Tibial nerve (tissue), 4 donors: ENCODE measurements around the gene XCR1. TPM values are rescaled to one million over a fixed set of nuclear protein-coding genes. Genes with fewer than 3 reads are reported as not detected.

Source experiments
- DNase-seq, 2 donors: peaks; one replicate each; pipeline ENCODE4 v3.0.0-alpha.2; 2019; ENCODE audit warnings: low spot score in 2 of 2
- H3K27ac ChIP-seq, 4 donors: fragments of 200-600 bp; sonication (generic) in 3 of 4; one replicate each; pipeline ENCODE4 v1.5.1; 2017 to 2019; ENCODE audit warnings: mild to moderate bottlenecking in 1 of 4
- H3K27me3 ChIP-seq, 2 donors: fragments of 200-600 bp; sonication (generic) in 1 of 2; one replicate each; pipeline versions ENCODE4 v1.5.1 to v1.6.0; 2017 to 2019
- H3K36me3 ChIP-seq, 3 donors: fragments of 200-600 bp; sonication (generic); one replicate each; pipeline ENCODE4 v1.5.1; 2018 to 2019
- H3K4me1 ChIP-seq, 4 donors: fragments of 200-600 bp; sonication (generic) in 3 of 4; one replicate each; pipeline ENCODE4 v1.5.1; 2017 to 2019
- H3K4me3 ChIP-seq, 4 donors: fragments of 200-600 bp; sonication (generic) in 3 of 4; one replicate each; pipeline ENCODE4 v1.5.1; 2017 to 2019; ENCODE audit warnings: mild to moderate bottlenecking in 1 of 4, moderate library complexity in 1 of 4
- H3K9me3 ChIP-seq, 4 donors: fragments of 200-600 bp; sonication (generic) in 3 of 4; one replicate each; pipeline ENCODE4 v1.5.1; 2017 to 2019
- EP300 ChIP-seq, 2 donors: sonication (generic); formaldehyde crosslinking; IDR thresholded peaks; one replicate each; pipeline ENCODE4 v1.6.1; 2017; ENCODE audit warnings: antibody characterized with exemption in 2 of 2, mild to moderate bottlenecking in 1 of 2
- POLR2A ChIP-seq, 2 donors: fragments of 450-650 bp; IDR thresholded peaks; one replicate each; pipeline ENCODE4 v1.6.1; 2017; ENCODE audit warnings: antibody characterized with exemption in 2 of 2, mild to moderate bottlenecking in 2 of 2, moderate library complexity in 2 of 2
- WGBS, 2 donors: methylation state at CpG; one replicate each; pipeline ENCODE4 v1.1.5; 2018; 5-methylcytosine and 5-hydroxymethylcytosine counted together
- total RNA-seq, 4 donors: library from RNA; depleted of rRNA; stranded (reverse); fragments of >200 nt; gene quantifications; one replicate each; pipeline ENCODE4 v1.1.0, GENCODE V29; 2016
- TF ChIP-seq, protein P1 (sequence below), 5 experiments: fragments of 200-600 bp in 3 of 5; fragments of 450-650 bp in 2 of 5; sonication (generic) in 3 of 5; IDR thresholded peaks; one replicate each; pipeline ENCODE4 v1.5.1; 2016 to 2019; ENCODE audit warnings: antibody characterized with exemption in 5 of 5, mild to moderate bottlenecking in 3 of 5, moderate library complexity in 2 of 5

The XCR1 gene
- total RNA-seq, 4 donors from 2014 or later, result not detected

DNA sequence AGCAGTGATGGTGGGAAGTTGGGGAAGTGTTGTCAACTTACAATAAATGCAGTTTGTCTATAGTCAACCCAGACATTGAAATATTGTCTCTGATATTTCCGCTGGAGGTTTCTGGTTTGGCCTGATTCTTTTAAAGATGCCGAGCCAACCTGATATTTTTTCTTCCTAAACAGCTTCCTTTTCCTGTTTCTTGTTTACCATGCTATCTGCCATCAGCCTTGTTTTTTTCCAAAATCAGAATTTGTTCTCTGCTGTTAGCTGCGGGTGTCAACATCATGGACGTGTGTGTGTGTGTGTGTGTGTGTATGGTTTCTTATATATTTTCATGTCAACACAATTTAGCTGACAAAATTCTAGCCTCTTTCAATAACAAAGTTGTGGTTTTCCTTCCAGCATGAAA, 41.2 kb upstream of the XCR1 start:
- TF ChIP-seq, protein P1, sequence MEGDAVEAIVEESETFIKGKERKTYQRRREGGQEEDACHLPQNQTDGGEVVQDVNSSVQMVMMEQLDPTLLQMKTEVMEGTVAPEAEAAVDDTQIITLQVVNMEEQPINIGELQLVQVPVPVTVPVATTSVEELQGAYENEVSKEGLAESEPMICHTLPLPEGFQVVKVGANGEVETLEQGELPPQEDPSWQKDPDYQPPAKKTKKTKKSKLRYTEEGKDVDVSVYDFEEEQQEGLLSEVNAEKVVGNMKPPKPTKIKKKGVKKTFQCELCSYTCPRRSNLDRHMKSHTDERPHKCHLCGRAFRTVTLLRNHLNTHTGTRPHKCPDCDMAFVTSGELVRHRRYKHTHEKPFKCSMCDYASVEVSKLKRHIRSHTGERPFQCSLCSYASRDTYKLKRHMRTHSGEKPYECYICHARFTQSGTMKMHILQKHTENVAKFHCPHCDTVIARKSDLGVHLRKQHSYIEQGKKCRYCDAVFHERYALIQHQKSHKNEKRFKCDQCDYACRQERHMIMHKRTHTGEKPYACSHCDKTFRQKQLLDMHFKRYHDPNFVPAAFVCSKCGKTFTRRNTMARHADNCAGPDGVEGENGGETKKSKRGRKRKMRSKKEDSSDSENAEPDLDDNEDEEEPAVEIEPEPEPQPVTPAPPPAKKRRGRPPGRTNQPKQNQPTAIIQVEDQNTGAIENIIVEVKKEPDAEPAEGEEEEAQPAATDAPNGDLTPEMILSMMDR (IDR thresholded peaks at IDR 0.05), result no peak
- TF ChIP-seq EP300 (IDR thresholded peaks at IDR 0.05) (no peak), POLR2A (IDR thresholded peaks at IDR 0.05) (no peak)
- Histone ChIP-seq H3K4me1 (peaks cover 0 to under 1% (median 0%) of the 10 kb centered on the region in 4 donors), H3K9me3 (no peaks in the 10 kb centered on the region), H3K4me3 (no peak overlapping the region), H3K27me3 (no peaks in the 10 kb centered on the region), H3K27ac (no peak overlapping the region), H3K36me3 (no peaks in the 10 kb centered on the region)
- DNase-seq, result no peak
- WGBS, 2 donors, result 71 to 77% methylated on average over 4 of the region's 4 CpGs

DNA sequence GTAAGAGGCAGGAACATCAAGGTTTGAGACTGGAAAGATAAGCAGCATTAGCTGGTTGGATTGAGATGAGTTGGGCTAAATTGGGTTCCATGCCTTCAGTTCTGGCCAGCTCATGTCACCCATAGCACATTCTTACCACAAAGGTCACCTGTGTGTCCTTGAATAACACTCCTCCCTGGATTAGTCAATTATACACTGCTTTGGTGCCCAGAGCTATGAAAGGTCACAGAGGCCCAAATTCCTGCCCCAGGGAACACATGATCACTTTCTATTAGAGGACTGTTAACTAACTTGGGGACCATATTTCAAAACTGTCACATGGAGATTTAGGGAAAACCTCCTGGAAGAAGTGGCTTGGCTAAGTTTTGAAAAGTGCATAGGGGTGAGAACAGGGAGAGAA, 40.1 kb upstream of the XCR1 start:
- DNase-seq, result no peak

DNA sequence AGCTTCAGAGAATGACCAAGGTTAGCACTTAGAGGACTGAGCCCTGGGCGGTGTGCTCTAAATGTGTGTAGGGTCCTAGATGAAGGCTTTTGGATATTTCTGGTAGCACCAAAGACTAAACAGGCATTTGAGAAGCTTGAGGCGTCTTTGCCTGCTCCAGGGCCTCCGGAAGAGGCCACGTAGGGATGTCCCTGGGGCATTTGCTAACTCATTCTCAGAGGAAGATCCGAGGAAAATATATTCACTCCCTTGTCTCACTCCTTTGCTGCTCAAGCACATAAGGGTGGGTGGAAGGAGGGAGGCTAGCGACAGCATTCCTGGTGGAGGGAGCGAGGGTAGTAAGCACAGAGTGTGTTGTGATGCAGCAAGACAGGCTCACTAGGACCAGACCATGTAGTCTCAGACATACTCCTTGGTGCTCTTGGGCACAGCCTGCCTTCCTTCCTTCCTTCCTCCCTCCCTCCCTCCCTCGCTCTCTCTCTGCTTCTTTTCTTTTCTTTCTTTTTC, 38.5 kb upstream of the XCR1 start:
- WGBS, 2 donors, result 56 to 67% methylated on average over 8 of the region's 8 CpGs
- peaks cover 0 to 11% (median 0%) of the 10 kb centered on the region in 4 donors for H3K4me1 ChIP-seq
- H3K4me3 ChIP-seq, result no peak overlapping the region
- no peak overlapping the region for H3K27ac ChIP-seq
- no peaks in the 10 kb centered on the region for H3K9me3 ChIP-seq
- H3K27me3 ChIP-seq, result no peaks in the 10 kb centered on the region
- H3K36me3 ChIP-seq, result no peaks in the 10 kb centered on the region
- TF ChIP-seq EP300 (IDR thresholded peaks at IDR 0.05) (no peak), POLR2A (IDR thresholded peaks at IDR 0.05) (no peak)
- TF ChIP-seq, protein P1 (IDR thresholded peaks at IDR 0.05), result no peak
- DNase-seq, result no peak

More for the DNA sequence above, 40.1 kb upstream of the XCR1 start:
- no peaks in the 10 kb centered on the region for H3K36me3 ChIP-seq
- H3K4me1 ChIP-seq, result peaks cover 0 to 11% (median 0%) of the 10 kb centered on the region in 4 donors
- TF ChIP-seq, protein P1 (IDR thresholded peaks at IDR 0.05), result no peak
- TF ChIP-seq POLR2A (IDR thresholded peaks at IDR 0.05) (no peak), EP300 (IDR thresholded peaks at IDR 0.05) (no peak)
- no peaks in the 10 kb centered on the region for H3K9me3 ChIP-seq
- H3K4me3 ChIP-seq, result no peak overlapping the region
- no peaks in the 10 kb centered on the region for H3K27me3 ChIP-seq
- H3K27ac ChIP-seq, result no peak overlapping the region

DNA sequence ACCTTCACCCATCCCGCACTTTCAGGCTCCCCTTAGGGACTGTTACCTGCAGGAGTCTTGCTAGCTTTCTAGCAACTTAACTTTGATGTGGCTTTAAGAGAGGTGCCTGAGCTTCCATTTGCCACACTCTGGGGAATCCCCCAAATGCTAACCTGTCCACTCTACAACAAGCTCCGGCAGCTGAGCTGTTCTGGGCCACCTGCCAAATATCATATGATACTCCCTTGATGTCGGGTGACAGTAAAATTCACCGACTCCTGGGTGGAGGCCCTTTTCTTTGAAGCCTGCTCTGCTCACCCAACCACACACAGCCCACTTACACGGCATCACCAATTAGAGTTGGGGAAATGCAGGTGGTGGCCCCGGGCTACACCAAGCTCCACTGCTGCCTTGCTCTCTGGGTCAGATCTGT, 38.0 kb upstream of the XCR1 start:
- H3K4me3 ChIP-seq, result no peak overlapping the region
- no peaks in the 10 kb centered on the region for H3K9me3 ChIP-seq
- WGBS, 2 donors, result 34 to 42% methylated on average over 6 of the region's 6 CpGs
- TF ChIP-seq EP300 (IDR thresholded peaks at IDR 0.05), result no peak
- TF ChIP-seq POLR2A (IDR thresholded peaks at IDR 0.05), result no peak
- TF ChIP-seq, protein P1 (IDR thresholded peaks at IDR 0.05), result no peak
- no peaks in the 10 kb centered on the region for H3K36me3 ChIP-seq
- DNase-seq, result no peak
- H3K27ac ChIP-seq, result no peak overlapping the region
- no peaks in the 10 kb centered on the region for H3K27me3 ChIP-seq
- peaks cover 0 to 11% (median 0%) of the 10 kb centered on the region in 4 donors for H3K4me1 ChIP-seq

DNA sequence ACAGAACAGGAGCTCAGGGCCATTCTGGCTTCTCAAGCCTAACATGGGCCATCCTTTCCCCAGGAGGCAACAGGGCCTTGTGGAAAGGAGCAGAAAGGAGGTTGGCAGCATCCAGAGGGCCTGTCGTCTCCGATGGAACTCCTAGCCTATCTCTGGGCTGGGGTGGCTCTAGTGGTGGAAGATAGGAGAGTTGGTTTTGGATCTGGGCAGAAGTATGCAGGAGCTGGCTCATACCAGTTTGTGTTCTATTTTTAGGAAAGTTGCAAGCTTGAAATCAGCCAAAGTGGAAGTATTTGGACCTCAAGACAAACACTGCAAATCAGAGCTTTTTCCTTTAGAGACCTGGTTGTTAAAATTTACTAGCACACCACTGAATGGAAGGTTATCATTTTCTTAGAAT, 35.4 kb upstream of the XCR1 start:
- Histone ChIP-seq H3K9me3 (no peaks in the 10 kb centered on the region), H3K4me3 (no peak overlapping the region), H3K27me3 (no peaks in the 10 kb centered on the region), H3K4me1 (peaks cover 0 to 11% (median 0%) of the 10 kb centered on the region in 4 donors), H3K27ac (no peak overlapping the region), H3K36me3 (no peaks in the 10 kb centered on the region)
- no peak for DNase-seq
- TF ChIP-seq, protein P1 (IDR thresholded peaks at IDR 0.05), result no peak
- WGBS, 2 donors, result 38 to 72% methylated on average over 2 of the region's 2 CpGs
